Neural progenitor cell (in vitro differentiated cells): ENCODE measurements around the gene PLGRKT.

Experiments used
- EZH2phosphoT487 ChIP-seq: fragments of 200-600 bp; sonication (generic); IDR thresholded peaks from 2 replicates; pipeline ENCODE4 v1.6.1; 2017; ENCODE audit warnings: antibody characterized with exemption
- TF ChIP-seq, protein P1 (sequence below): fragments of 200-600 bp; sonication (generic); IDR thresholded peaks from 2 replicates; pipeline ENCODE4 v1.5.1; 2017; ENCODE audit warnings: antibody characterized with exemption, mild to moderate bottlenecking

DNA sequence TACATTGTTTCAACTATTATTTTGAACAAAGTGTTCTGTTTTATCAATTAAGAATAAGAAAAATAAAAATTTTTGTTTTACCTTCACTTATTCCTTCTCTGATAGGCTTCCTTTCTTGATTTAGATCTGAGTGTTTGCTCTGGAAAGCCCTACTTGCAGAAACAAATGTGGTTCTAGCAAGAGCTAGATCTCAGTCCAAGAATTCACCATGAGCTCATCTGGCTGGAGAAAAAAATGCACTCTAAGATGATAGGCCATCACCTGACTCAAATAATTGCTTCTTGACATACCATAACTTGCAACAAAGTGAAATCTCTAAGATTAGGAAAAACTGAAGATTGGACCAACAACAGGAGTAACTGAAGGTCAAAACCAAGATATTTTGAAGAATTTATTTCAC lies 126.9 kb downstream of the PLGRKT start:
- TF ChIP-seq, protein P1, sequence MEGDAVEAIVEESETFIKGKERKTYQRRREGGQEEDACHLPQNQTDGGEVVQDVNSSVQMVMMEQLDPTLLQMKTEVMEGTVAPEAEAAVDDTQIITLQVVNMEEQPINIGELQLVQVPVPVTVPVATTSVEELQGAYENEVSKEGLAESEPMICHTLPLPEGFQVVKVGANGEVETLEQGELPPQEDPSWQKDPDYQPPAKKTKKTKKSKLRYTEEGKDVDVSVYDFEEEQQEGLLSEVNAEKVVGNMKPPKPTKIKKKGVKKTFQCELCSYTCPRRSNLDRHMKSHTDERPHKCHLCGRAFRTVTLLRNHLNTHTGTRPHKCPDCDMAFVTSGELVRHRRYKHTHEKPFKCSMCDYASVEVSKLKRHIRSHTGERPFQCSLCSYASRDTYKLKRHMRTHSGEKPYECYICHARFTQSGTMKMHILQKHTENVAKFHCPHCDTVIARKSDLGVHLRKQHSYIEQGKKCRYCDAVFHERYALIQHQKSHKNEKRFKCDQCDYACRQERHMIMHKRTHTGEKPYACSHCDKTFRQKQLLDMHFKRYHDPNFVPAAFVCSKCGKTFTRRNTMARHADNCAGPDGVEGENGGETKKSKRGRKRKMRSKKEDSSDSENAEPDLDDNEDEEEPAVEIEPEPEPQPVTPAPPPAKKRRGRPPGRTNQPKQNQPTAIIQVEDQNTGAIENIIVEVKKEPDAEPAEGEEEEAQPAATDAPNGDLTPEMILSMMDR = no peak
- no peak for TF ChIP-seq EZH2phosphoT487
